Activated T-helper 1 cell treated with anti-CD3 and anti-CD28 coated beads, Interleukin-2, amount 50 U/mL, for 16 hours (primary cell): ENCODE measurements around the gene TRABD2B.

Source experiments
- DNase-seq, 2 donors: peaks; one replicate each; pipeline ENCODE4 v3.0.0-alpha.2; 2020; ENCODE audit warnings: low read depth in 1 of 2, low spot score in 1 of 2

TRABD2B gene

GRCh38 chr1:47938520-47938919 lies 58.7 kb downstream of the TRABD2B start:
- no peak for DNase-seq

- no peak for DNase-seq
Observed at GRCh38 chr1:47937586-47938254, 59.5 kb downstream of the TRABD2B start.

GRCh38 chr1:47936916-47937551 lies 60.2 kb downstream of the TRABD2B start:
- no peak for DNase-seq

- DNase-seq, result no peak
Observed at GRCh38 chr1:47935856-47936255, 61.3 kb downstream of the TRABD2B start.

GRCh38 chr1:47935163-47935562 lies 62.0 kb downstream of the TRABD2B start:
- no peak for DNase-seq

GRCh38 chr1:47934243-47934805 lies 62.9 kb downstream of the TRABD2B start:
- DNase-seq, result no peak

GRCh38 chr1:47932743-47933142 lies 64.4 kb downstream of the TRABD2B start:
- no peak for DNase-seq

GRCh38 chr1:47931395-47931794 lies 65.8 kb downstream of the TRABD2B start:
- DNase-seq, result no peak

GRCh38 chr1:47930210-47930840 lies 66.9 kb downstream of the TRABD2B start:
- no peak for DNase-seq

GRCh38 chr1:47927165-47927564 lies 70.0 kb downstream of the TRABD2B start:
- DNase-seq, result no peak

GRCh38 chr1:47926461-47926999 lies 70.7 kb downstream of the TRABD2B start:
- DNase-seq, result no peak

GRCh38 chr1:47924270-47925048 lies 72.7 kb downstream of the TRABD2B start:
- DNase-seq, result no peak

- DNase-seq, result no peak
Observed at GRCh38 chr1:47921935-47922415, 75.2 kb downstream of the TRABD2B start.

GRCh38 chr1:47919113-47919833 lies 77.9 kb downstream of the TRABD2B start:
- DNase-seq, result no peak

- DNase-seq, result no peak
Observed at GRCh38 chr1:47918257-47918867, 78.8 kb downstream of the TRABD2B start.

- DNase-seq, result no peak
Observed at GRCh38 chr1:47917687-47918086, 79.5 kb downstream of the TRABD2B start.

GRCh38 chr1:47915677-47916353 lies 81.4 kb downstream of the TRABD2B start:
- no peak for DNase-seq

GRCh38 chr1:47914952-47915676 lies 82.1 kb downstream of the TRABD2B start:
- DNase-seq, result no peak
